ENCODE results near the gene TLCD2. TPM values are rescaled to one million over a fixed set of nuclear protein-coding genes. Genes with fewer than 3 reads are reported as not detected.

TLCD2 gene
- total and polyA plus RNA-seq, 7 experiments from 2014 or later, result 0.05 to 0.49 (median 0.08) TPM; not detected in 3

DNA sequence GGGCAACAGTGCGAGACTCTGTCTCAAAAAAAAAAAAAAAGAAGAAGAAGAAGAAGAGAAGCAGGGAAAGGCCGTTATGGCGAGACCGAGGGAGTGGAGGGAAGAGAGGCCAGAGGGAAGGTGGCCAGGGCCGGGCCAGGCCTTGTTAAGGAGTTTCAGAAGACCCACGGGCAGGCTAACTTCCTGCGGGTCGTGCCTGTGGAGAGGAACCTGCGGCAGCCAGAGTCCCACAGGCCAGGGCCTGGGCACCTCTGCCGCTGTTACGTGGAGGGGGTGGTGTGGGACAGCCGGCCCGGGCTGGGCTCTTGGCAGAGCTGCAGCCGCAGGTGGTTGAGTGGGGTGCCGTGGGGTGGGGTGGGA is 19.8 kb upstream of the TLCD2 start:
- no peak overlapping the region for H3K4me3 ChIP-seq (ENCODE audit: low read length)
- intact Hi-C loops (cut with micrococcal nuclease), result no loop called here
- no peaks in the 10 kb centered on the region for H3K9me3 Mint-ChIP-seq
- H3K27me3 Mint-ChIP-seq, result no peaks in the 10 kb centered on the region
- DNase-seq (no peak), ATAC-seq (no peak)
- peak overlapping the region in 3 of 10 donors; percentile 14 to 58 (median 46) for H3K4me3 Mint-ChIP-seq
- H3K9me3 ChIP-seq (ENCODE audit: control insufficient read depth in 2 of 3, low read length in 3 of 3), result no peaks in the 10 kb centered on the region
- peak overlapping the region in 2 of 9 donors; percentile 28 to 69 for H3K27ac Mint-ChIP-seq
- H3K27me3 ChIP-seq (ENCODE audit: control insufficient read depth in 2 of 2, insufficient read depth in 2 of 2, low read length in 2 of 2), result no peaks in the 10 kb centered on the region
- ChIA-PET CTCF (interaction anchor here (0.6 kb wide), 1 partner anchor 335 kb away, joined by 3 read pairs; no protein-coding TSS in a partner anchor), POLR2A (no interaction called here)
- H3K27ac ChIP-seq (ENCODE audit: low read depth, low read length), result no peak overlapping the region
- peaks cover 0 to 64% (median 0%) of the 10 kb centered on the region in 3 experiments for H3K36me3 ChIP-seq (ENCODE audit: control insufficient read depth in 2 of 3, insufficient read depth in 3 of 3, low read length in 3 of 3)
- H3K36me3 Mint-ChIP-seq, result peaks cover 0 to 14% (median 6%) of the 10 kb centered on the region in 5 donors
- peaks cover 9 to 14% of the 10 kb centered on the region in 2 donors for H3K4me1 ChIP-seq (ENCODE audit: control insufficient read depth in 2 of 2, insufficient read depth in 2 of 2, low read length in 2 of 2)
- H3K4me1 Mint-ChIP-seq, result peaks cover 15 to 38% (median 25%) of the 10 kb centered on the region in 7 donors

- Mint-ChIP-seq H3K4me3 (peak overlapping the region in 4 of 10 donors; percentile 33 to 55 (median 48)), H3K27ac (peak overlapping the region in 3 of 9 donors; percentile 21 to 43 (median 37)), H3K27me3 (no peaks in the 10 kb centered on the region), H3K36me3 (peaks cover 0 to 11% (median 5%) of the 10 kb centered on the region in 5 donors), H3K9me3 (no peaks in the 10 kb centered on the region), H3K4me1 (peaks cover 18 to 43% (median 32%) of the 10 kb centered on the region in 7 donors)
- ChIA-PET POLR2A (interaction anchor here (0.7 to 3.8 kb wide), 2 partner anchors 12 to 477 kb away, joined by 3 to 22 read pairs; no protein-coding TSS in a partner anchor), CTCF (interaction anchor here (0.7 kb wide), 1 partner anchor 36 kb away, joined by 3 read pairs; no protein-coding TSS in a partner anchor)
- DNase-seq (no peak), ATAC-seq (no peak)
- Histone ChIP-seq H3K27ac (ENCODE audit: low read depth, low read length) (peak overlapping the region; percentile 41), H3K4me1 (ENCODE audit: control insufficient read depth in 2 of 2, insufficient read depth in 2 of 2, low read length in 2 of 2) (peaks cover 20 to 24% of the 10 kb centered on the region in 2 donors), H3K4me3 (ENCODE audit: low read length) (no peak overlapping the region), H3K27me3 (ENCODE audit: control insufficient read depth in 2 of 2, insufficient read depth in 2 of 2, low read length in 2 of 2) (no peaks in the 10 kb centered on the region), H3K9me3 (ENCODE audit: control insufficient read depth in 2 of 3, low read length in 3 of 3) (no peaks in the 10 kb centered on the region), H3K36me3 (ENCODE audit: control insufficient read depth in 2 of 3, insufficient read depth in 3 of 3, low read length in 3 of 3) (peaks cover 0 to 46% (median 0%) of the 10 kb centered on the region in 3 experiments)
- intact Hi-C loops (cut with micrococcal nuclease), result no loop called here
Measured at GRCh38 chr17:1727876-1728630, 17.9 kb upstream of the TLCD2 start.

GRCh38 chr17:1727258-1727789 is 17.1 kb upstream of the TLCD2 start:
- Histone ChIP-seq H3K4me3 (ENCODE audit: low read length) (no peak overlapping the region), H3K36me3 (ENCODE audit: control insufficient read depth in 2 of 3, insufficient read depth in 3 of 3, low read length in 3 of 3) (peaks cover 0 to 40% (median 0%) of the 10 kb centered on the region in 3 experiments), H3K9me3 (ENCODE audit: control insufficient read depth in 2 of 3, low read length in 3 of 3) (no peaks in the 10 kb centered on the region), H3K4me1 (ENCODE audit: control insufficient read depth in 2 of 2, insufficient read depth in 2 of 2, low read length in 2 of 2) (peaks cover 25 to 28% of the 10 kb centered on the region in 2 donors), H3K27me3 (ENCODE audit: control insufficient read depth in 2 of 2, insufficient read depth in 2 of 2, low read length in 2 of 2) (no peaks in the 10 kb centered on the region), H3K27ac (ENCODE audit: low read depth, low read length) (no peak overlapping the region)
- POLR2A ChIA-PET, result interaction anchor here (0.7 to 3.8 kb wide), 4 partner anchors 11 to 478 kb away, joined by 3 to 22 read pairs (median 3); no protein-coding TSS in a partner anchor
- ATAC-seq, result no peak
- no peaks in the 10 kb centered on the region for H3K9me3 Mint-ChIP-seq
- no peaks in the 10 kb centered on the region for H3K27me3 Mint-ChIP-seq
- no peak overlapping the region for H3K4me3 Mint-ChIP-seq
- H3K36me3 Mint-ChIP-seq, result peaks cover 0 to 11% (median 5%) of the 10 kb centered on the region in 5 donors
- H3K27ac Mint-ChIP-seq, result peak overlapping the region in 1 of 9 donors; percentile 52
- DNase-seq, result no peak
- CTCF ChIA-PET, result no interaction called here
- peaks cover 24 to 50% (median 37%) of the 10 kb centered on the region in 7 donors for H3K4me1 Mint-ChIP-seq
- intact Hi-C loops (cut with micrococcal nuclease), result no loop called here

- ATAC-seq (no peak), DNase-seq (no peak)
- Histone ChIP-seq H3K27me3 (ENCODE audit: control insufficient read depth in 2 of 2, insufficient read depth in 2 of 2, low read length in 2 of 2) (no peaks in the 10 kb centered on the region), H3K4me1 (ENCODE audit: control insufficient read depth in 2 of 2, insufficient read depth in 2 of 2, low read length in 2 of 2) (peaks cover 25 to 28% of the 10 kb centered on the region in 2 donors), H3K4me3 (ENCODE audit: low read length) (no peak overlapping the region), H3K36me3 (ENCODE audit: control insufficient read depth in 2 of 3, insufficient read depth in 3 of 3, low read length in 3 of 3) (peaks cover 0 to 37% (median 0%) of the 10 kb centered on the region in 3 experiments), H3K9me3 (ENCODE audit: control insufficient read depth in 2 of 3, low read length in 3 of 3) (no peaks in the 10 kb centered on the region), H3K27ac (ENCODE audit: low read depth, low read length) (no peak overlapping the region)
- POLR2A ChIA-PET, result interaction anchor here (0.7 to 3.8 kb wide), 3 partner anchors 10 to 144 kb away, joined by 3 to 22 read pairs (median 3); no protein-coding TSS in a partner anchor
- H3K36me3 Mint-ChIP-seq, result peaks cover 0 to 11% (median 5%) of the 10 kb centered on the region in 5 donors
- H3K4me3 Mint-ChIP-seq, result peak overlapping the region in 3 of 10 donors; percentile 17 to 78 (median 51)
- peaks cover 24 to 52% (median 37%) of the 10 kb centered on the region in 7 donors for H3K4me1 Mint-ChIP-seq
- no peak overlapping the region for H3K27ac Mint-ChIP-seq
- CTCF ChIA-PET, result no interaction called here
- H3K9me3 Mint-ChIP-seq, result no peaks in the 10 kb centered on the region
- intact Hi-C loops (cut with micrococcal nuclease), result no loop called here
- no peaks in the 10 kb centered on the region for H3K27me3 Mint-ChIP-seq
Measured at GRCh38 chr17:1726626-1727257, 16.6 kb upstream of the TLCD2 start.

DNA sequence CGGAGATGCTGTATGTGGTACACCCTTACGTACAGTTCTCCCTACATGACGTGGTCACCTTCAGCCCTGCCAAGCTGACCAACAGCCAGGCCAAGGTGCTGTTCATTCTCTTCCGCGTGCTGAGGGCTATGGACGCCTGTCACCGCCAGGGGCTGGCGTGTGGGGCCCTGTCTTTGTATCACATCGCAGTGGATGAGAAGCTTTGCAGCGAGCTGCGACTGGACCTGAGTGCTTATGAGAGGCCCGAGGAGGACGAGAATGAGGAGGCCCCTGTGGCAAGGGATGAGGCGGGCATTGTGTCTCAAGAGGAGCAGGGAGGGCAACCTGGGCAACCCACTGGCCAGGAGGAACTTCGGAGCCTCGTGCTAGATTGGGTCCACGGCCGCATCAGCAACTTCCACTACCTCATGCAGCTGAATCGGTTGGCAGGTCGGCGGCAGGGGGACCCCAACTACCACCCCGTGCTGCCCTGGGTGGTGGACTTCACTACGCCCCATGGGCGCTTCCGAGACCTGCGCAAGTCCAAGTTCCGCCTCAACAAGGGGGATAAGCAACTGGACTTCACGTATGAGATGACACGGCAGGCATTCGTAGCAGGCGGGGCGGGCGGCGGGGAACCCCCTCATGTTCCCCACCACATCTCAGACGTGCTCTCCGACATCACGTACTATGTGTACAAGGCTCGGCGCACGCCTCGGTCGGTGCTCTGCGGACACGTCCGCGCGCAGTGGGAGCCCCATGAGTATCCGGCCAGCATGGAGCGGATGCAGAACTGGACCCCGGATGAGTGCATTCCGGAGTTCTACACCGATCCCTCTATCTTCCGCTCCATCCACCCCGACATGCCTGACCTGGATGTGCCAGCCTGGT is 15.7 kb upstream of the TLCD2 start:
- H3K9me3 ChIP-seq (ENCODE audit: control insufficient read depth in 2 of 3, low read length in 3 of 3), result no peaks in the 10 kb centered on the region
- no peak overlapping the region for H3K27ac ChIP-seq (ENCODE audit: low read depth, low read length)
- DNase-seq (no peak), ATAC-seq (no peak)
- peaks cover 25 to 30% of the 10 kb centered on the region in 2 donors for H3K4me1 ChIP-seq (ENCODE audit: control insufficient read depth in 2 of 2, insufficient read depth in 2 of 2, low read length in 2 of 2)
- no peaks in the 10 kb centered on the region for H3K27me3 ChIP-seq (ENCODE audit: control insufficient read depth in 2 of 2, insufficient read depth in 2 of 2, low read length in 2 of 2)
- Mint-ChIP-seq H3K27ac (peak overlapping the region in 6 of 9 donors; percentile 40 to 76 (median 69)), H3K27me3 (no peaks in the 10 kb centered on the region), H3K9me3 (no peaks in the 10 kb centered on the region), H3K4me1 (peaks cover 24 to 53% (median 38%) of the 10 kb centered on the region in 7 donors), H3K4me3 (peak overlapping the region; percentile 65 to 86 (median 76)), H3K36me3 (peaks cover 0 to 11% (median 5%) of the 10 kb centered on the region in 5 donors)
- ChIA-PET CTCF (no interaction called here), POLR2A (interaction anchor here (1.2 to 3.8 kb wide), 2 partner anchors 9 to 38 kb away, joined by 3 to 22 read pairs; no protein-coding TSS in a partner anchor)
- intact Hi-C loops (cut with micrococcal nuclease), result loop anchor here in 1 of 2 donors (2.0 kb wide), 2 partner anchors 77 to 103 kb away; partner anchors contain the start of genes RILP and SMYD4
- H3K4me3 ChIP-seq (ENCODE audit: low read length), result peak overlapping the region; percentile 70
- peaks cover 0 to 31% (median 0%) of the 10 kb centered on the region in 3 experiments for H3K36me3 ChIP-seq (ENCODE audit: control insufficient read depth in 2 of 3, insufficient read depth in 3 of 3, low read length in 3 of 3)
